ENCODE measurements around the gene SUPT4H1.

The SUPT4H1 gene

DNA sequence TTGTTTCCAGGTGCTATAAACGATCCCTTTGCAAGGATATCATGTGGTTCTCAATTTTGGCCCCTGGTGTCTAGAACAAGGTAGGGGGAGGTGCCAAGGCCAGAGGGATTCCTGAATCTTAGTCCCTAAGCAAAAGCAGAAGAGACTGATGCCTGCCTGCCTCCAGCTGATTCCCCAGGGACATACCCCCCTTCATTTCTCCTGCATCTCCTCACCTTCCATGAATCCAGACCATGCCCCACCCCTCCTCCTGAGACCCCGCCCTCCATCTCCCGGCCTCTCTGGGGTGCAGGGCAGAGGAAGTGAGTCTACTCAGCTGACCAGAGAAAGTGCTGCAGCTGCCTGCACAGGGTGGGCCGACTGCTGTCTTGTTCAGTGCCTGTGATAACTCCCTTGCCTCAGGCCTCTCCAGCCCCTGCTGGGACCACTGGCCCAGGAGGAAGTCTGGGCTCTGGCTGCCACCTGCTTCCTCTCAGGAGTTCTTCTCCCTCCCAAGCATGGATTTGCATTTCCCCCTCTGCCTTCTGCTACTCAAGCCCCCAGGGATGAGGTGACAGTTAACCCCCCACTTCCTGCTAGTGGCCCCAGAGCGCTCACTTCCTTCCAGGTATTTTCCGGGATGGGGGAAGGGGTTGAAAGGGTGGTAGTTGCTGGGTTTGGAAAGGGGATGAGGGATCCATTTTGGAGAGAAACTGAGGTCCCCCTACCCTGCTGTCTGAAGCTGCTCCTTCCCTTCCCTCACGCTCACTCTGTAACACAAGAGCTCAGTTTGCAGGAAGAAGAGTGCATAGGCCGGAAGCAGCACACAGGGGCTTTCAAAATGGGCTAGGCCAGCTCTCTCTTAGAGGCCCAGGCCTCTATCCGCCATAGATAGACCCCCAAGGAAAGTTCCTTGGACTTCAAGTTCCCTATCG is 12.9 kb downstream of the SUPT4H1 start:
- DNase-seq = peak in 1 of 5 donors; percentile 89

DNA sequence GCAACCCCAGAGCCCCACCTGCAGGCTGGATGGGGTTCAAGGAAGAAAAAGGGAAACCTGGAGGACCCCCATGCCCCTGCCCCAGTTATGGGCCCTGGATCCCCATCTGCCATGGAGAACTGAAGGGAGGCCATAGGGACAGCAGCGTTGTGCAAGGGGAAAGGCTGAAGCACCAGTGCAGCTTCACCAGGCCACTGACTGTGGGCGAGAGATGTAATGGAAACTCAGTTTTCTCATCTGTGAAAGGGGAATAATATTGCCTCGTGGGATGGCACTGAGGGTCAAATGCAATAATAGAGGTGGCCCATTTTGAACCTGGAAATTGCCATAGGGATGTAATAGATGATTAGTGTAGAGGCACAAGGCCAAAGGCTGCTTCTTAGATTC is 13.6 kb downstream of the SUPT4H1 start:
- no peak for DNase-seq

DNA sequence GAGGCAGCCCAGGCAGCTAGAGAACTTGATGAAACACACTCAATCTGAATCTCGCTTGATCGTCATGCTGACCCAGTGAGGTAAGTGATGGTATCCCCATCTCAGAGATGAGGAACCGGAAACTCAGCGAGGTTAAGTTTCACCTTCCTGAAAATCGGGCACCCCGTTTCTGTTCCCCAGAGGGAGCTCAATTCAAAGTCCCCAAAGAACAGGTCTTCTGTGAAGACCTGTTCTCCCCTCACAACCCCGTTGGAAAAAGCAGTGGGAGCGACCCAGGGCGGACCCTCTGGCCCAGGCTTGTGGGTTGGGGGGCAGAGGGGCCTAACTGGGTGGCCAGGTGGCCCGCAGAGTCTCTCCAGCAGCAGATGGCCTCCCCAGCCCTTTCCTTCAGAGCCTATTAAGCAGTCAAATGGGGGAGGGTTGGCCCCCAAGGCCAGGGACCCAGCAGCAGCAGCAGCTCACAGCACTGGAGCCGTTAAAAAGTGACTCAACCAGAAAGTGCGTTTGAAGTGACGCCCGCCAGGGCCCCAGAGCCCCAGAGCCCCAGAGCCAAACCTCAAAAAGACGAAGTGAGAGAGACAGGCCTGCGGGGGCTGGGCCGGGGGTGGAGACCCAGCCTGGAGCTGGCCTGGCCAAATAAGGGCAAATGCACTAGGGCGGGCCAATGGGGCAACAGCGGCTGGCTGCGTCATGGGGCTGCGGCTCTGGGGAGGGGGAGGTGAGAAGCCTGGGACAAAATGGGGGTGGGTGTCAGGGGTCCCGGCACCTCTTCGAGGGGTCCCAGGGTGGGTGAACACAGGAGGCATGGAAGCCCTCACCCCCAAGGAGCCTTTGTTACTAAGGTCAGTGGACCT is 14.2 kb downstream of the SUPT4H1 start:
- peak; percentile 71 to 98 (median 83) for DNase-seq

DNA sequence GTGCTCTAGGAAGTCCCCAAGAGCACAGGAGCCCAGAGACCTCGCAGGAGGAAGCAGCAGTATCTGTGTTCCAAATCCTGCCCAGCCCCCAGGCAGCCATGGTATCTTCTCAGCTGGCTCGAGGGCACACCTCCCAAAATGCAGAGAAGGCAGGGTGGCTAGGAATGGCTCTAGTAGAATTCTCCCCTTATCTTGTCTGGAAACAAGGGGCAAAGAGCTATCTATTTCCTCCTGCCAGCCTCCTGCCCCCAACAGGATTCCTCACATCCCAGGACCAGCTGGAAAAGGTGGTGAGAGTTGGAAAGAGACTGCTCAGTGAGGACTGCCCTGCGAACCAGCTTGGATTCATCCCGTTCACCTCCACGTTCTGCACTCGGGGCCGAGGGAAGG is 14.8 kb downstream of the SUPT4H1 start:
- peak in 2 of 5 donors; percentile 44 to 76 for DNase-seq

DNA sequence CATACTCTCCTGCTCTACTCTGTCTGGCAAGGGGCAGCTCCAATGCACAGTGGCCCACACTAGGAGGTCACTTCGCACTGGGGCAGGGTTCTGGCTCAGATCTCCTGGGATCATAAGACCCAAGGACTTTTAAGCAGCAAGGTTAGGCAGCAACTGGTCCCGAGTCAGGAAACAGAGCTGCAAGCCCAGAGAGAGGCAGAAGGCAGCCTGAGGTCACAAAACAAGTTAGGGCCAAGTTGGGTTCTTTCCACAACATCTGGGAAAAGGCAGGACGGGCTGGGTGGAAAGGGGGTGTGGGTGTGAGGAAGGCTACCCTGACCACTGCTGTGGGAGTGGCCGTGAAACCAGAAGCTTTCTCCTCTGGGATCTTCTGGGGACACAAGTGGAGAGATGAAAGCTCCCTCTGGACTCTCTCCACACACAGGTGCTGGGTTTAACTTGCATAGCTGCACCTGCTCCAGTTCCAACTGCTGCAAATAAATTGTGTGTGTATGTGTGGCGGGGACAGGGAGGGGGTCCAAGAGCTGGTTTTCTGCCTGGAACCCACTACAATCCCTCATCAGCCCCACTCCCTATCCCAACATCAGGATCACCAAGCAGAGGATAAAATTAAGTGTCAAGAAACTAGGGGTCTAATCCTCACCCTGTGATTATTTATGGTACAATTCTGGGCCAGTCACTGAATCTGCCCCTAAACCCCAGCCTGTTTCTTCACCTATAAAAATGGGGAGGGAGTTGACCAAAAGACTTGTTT is 15.4 kb downstream of the SUPT4H1 start:
- DNase-seq = peak in 1 of 5 donors; percentile 57

DNA sequence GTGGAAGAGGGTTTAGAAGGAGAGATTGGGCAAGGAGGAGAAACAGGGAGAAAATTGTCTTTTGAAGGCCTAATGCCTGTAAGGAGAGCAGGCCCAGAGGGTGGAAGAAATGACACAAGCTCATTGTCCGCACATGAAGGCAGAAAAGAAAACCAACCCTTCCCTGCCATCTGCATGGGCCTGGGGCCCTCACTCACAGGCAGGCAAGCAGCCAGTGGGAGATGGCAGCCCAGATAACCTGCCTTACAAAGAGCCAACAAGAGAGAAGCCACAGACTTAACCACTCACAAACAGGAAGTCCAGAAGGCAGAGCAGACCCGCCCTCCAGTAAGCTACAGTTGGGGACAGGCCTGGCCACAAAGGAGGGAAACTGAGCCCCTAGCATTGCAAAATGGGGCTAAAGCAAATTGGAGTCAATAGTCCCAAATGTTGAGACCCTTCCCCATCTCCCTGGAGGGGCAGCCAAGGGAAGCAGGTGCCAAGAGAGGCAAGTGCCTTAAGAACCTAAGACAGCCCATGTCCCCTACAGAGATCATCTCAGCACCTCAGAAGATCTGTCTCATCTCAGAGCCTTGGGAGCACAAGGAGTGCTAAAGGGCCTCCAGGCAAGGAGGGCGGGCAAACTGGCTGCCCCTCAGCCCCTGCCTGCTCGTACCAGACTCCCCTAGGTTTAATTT is 16.1 kb downstream of the SUPT4H1 start:
- DNase-seq = peak in 4 of 5 donors; percentile 61 to 94 (median 66)

DNA sequence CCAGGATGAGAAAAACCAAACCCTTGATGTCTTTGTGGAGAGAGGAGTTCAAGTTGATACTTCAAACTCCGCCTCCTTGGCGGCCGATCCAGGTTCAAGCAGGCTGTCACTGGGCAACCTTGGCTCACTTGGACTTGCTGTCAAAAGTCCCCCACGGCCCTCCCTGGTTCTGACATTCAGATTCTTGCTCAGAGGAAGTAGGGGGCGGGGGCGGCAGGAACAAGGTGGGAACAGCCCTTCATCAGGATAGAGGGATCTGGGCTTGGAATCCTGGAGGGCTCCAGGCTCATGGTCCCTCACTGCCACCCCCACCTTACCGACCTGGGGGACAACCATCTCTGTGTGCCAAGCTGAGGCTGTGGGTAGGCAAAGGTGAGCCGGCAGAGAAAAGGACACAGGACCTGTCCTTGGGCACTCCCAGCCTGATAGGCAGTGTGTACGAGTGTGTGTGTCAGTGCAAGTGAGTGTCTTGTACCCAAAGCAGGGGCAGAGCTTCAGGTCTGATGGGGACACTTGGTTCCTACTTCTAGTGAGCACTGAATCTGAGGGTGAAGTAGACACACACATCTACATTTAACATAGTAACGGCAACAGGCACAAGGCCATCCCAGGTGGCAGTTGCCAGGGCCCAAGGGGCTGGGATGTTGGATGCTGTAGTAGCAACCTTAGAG is 16.8 kb downstream of the SUPT4H1 start:
- peak in 1 of 5 donors; percentile 72 for DNase-seq

DNA sequence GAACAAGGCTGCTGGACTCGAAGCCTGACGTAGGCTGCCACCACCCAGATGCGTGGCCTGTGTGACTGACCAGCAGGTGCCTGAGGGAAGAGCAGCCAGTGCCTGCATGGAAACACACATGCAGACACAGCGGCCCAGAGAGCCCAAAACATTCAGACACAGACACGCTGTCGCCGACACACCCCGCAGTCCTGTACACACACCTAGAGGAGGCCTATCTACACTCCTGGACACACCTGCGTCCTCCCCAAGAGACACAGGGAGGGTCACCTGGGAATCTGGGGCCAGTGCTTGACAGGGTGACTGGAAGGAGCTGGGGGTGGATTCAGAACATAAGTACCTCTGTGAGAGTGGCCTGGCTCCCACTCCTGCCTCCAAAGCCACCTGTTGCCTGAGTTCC is 17.3 kb downstream of the SUPT4H1 start:
- DNase-seq = peak in 1 of 5 donors; percentile 7

DNA sequence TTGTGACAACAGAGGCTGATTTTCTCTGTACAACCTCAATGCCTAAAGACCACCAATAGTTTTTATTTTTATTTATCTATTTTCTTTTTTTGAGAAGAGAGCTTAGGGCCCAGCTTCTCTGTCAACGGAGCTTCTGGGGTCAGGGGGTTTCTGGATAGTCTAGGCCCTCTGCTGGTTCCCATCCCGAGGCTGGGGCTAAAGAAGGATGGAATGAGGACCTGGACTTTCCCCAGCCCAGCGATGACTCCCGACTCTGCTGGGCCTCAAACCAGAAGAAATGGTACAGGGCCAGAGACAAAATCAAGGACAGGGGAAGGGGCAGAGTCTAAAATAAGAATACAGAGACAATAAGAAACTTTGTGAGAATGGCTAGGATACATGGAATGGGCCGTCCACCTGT is 17.7 kb downstream of the SUPT4H1 start:
- peak in 1 of 5 donors; percentile 6 for DNase-seq

DNA sequence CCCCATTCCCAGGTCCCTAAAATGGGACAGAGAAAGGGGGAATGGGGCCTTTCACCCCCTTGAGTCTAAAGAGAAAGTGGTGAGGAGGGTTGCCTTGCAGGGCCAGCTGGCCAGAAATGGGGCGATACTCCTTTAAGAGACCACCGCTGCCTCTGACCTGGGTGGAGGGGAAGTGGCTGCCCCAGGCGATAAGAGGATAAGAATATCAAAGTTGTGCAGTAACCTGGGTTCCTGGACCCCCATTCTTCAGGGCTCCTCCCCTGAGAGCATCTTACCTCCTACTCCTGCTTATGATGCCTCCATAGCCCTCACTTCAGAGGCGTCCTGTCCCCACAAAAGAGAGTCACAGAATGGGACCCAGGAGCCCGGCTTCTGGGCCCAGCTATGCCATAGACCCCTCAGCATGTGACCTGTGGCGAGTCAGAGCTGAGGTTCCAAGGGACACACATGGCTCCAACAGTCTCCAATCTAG is 18.2 kb downstream of the SUPT4H1 start:
- DNase-seq = peak in 2 of 5 donors; percentile 12 to 55

DNA sequence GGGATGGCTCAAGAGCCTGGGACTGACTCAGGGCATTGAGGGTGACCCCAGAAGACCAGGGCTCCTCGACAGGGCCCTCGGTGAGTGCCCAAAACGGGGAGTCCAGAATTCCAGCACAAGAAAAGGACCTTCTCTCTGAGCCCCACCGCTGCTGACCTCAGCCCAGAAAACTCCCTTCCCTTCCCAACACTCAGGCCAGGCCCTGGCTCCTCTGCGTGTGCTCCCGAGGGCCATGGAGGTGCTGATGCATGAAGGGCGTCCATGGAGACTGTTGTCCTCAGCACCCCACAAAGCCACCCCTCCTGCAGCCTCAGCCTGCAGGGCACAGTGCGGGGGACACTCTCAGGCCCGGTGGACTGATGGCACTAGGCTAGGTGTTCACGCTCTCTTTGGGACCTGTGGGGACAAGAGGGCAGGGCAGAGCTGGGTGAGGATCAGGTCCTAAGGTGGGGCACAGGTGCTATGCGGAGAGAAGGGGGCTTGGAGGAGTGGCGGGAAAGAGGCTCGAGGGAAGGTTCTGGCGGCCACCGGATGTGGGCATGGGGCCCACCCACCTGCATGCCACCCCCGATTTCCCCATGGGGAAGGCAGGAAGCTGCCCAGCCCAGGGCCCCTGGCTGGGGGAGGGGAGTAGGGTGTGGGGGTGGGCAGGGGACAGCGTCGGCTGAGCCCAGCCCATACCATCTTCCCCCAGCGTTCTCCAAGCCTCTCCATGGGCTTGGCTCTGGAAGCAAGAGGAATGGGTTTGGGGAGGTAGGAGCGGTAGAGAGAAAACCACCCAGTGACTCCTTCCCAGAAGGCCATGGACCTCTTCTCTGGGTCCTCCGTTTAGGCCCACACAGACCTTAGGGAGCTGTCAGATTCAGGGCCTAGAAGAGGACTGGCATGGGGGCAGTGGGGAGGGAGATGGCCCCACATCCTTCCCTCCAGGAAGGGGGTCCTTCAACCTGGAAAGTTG is 18.9 kb downstream of the SUPT4H1 start:
- peak in 2 of 5 donors; percentile 15 to 84 for DNase-seq

DNA sequence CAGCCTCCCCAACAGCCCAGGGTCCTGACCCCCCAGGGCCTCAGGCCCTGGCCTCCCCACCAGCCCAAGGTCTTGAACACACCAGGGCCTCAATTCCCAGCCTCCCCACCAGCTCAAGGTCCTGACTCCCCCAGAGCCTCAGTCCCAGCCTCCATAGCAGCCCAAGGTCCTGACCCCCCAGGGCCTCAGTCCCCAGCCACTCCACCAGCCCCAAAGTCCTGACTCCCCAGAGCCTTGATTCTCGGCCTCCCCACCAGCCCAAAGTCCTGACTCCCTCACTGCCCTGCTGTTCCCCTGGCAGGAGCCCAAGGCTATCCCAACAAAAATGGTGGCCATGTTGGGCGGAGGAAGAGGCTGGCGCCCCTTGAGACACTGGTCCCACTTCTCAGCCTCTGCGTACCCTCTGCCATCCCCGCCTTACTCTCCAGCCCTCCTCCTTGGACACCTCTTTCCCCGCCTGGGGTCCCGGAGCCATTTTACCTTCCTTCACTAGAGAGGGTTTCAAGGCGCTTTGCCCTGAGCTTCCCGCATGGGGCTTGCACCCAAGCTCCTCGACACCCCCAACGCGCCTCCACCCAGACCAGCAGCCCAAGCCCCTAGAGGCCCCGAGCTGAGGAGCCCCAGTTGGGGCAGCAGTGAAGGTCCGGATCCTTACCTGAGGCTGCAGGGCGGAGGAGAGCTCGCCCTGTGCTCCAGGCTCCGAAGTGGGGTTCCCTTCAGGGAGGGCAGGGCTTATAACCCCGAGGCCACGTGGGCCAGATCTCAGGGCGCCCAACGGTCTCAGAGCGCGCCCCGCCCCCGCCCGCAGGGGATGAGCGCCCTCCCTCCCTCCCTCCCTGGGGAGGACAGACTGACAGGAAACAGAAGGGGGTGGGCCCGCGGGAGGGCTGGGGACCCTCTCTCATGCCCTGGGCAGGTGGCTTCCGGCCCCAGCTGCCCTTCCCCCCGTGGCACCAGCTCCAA is 19.9 kb downstream of the SUPT4H1 start:
- DNase-seq = peak; percentile 74 to 98 (median 78)

DNA sequence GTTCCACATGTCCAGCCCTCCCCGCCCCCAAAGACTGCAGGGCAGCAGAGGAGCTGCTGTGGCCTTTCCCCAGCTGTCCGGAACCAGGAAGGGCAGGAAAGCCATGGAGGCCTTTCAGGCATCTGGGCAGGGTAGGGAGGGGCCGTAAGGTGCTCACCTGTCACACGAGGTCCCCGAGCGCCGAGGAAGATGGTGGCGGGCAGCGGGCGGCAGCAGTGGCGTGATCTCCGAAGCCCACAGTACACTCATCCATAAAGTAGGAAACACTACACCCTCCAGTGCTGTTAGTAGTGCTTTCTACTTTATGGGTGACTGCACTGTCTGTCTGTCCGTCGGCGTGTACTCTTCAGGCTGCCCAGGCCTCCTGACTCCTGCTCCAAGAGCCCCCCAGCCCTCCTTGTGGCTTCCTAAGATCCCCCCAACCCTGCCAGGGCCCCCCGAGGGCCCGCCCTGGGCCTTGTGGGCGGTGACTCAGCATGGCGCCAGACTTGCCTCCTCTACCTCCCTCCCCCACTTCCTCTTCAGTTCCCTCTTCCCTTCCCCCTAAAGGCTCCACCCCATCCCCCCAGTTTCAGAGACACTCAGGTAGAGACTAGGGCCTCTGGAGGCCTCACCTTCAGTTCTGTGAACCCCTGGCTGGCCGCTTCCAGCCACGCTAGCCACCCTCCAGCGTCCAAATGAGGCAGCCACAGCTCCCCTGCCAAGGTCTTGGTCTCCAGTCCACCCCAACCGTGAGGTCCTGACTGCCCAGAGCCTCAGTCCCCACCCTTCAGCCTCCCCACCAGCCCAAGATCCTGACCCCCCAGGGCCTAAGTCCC is 20.8 kb downstream of the SUPT4H1 start:
- DNase-seq = peak in 4 of 5 donors; percentile 46 to 83 (median 53)

DNA sequence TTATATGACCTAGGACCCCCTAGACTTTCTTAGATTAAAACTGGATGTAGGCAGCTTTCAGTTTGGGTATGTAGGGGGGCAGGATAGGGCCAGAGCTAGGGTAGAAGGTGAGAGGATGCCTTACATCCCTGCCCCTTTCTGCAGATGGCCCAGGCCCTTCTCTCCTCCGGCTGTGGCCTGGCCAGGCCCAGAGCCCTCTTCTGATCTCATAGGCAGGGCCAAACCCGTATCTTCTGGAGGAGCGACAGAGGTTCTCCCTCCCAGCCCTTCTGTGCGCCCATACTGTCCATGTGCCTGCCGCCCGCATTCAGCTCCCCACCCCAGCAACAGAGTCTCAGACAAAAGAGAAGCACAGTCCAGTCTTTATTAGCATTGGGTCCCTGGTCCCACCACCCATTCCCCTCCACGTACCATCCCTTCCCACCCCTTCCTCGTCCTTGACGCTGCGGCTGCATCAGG is 21.4 kb downstream of the SUPT4H1 start:
- peak in 1 of 5 donors; percentile 63 for DNase-seq

DNA sequence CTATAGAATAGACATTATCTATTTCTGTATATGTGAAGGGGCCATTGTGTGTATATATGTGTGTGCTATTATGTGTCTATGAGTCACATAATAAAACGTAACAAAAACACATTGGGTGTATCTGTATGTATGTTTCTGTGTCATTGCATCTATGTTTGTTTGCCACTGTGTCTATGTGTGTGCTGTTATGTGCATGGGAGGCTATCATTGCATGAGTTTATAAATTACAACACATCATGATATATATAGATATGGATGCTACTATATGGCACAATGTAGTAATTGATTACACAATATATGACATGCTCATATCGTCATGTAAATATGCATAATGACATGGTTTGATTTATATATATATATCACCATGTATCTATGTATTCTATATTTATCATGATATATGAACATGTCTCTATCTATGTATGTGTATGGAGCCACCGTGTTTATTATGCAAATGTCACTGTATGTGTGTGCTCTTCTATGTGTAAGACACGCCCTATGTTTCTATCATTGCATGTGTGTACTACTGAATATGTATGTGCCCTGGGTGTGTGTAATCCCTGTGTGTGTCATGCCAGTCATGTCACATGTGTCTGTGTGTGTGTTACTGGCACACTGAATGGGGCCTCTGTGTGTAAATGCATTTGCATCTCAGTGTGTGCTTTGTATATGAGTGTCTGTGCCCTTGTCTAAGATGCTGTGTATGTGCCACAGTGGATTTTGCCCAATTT is 22.0 kb downstream of the SUPT4H1 start:
- peak in 1 of 5 donors; percentile 82 for DNase-seq

DNA sequence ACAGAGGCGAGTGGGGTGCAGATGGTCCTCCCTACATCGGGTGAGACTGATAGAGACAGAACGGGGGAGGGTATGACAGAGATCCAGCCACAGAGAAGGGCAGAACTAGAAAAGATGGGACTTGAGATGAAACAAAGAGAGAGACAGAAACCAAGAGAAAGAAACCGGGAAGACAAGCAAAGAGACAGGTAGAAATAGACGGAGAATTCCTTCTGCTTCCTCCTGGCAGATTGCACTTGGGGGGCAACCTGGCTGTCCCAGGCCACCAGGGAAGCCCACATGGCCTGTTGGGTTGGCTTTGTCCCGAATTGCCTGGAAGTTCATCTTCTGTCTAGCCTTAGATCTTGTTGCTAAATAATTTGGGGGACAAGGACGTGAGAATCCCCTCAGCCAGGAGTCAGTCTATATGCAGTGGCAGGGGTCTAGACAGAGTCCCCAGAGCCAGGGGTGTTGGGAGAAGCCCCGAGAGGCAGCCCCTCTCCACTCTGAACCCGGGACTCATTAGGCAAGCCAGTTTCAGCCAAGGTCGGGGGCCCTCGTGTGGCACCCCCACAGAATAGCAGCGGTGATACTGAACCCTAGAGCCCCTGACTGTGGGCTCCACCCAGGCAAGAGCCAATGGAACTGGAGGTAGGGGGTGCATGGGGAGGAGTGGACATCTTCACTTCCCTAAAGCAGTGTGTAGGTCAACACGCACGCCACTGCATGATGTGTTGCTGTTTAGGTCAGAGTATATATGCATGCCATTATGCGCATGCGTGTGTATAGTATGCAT is 22.8 kb downstream of the SUPT4H1 start:
- DNase-seq = peak in 4 of 5 donors; percentile 50 to 90 (median 55)

Data from T-helper 1 cell (primary cell).